Central memory CD4-positive, alpha-beta T cell (primary cell): Measurements from ENCODE around the gene MAPT.

Source experiments
- DNase-seq: peaks from one replicate; pipeline ENCODE4 v3.0.0; 2022

The MAPT gene

GRCh38 chr17:46071796-46072195 is 177.4 kb downstream of the MAPT start:
- no peak for DNase-seq

- no peak for DNase-seq
These were observed 178.6 kb downstream of the MAPT start for GRCh38 chr17:46072998-46073397.

GRCh38 chr17:46074540-46074939 is 180.2 kb downstream of the MAPT start:
- DNase-seq: no peak
